NCI-H226 (cell line): ENCODE measurements around the gene CARD16.
"Not testable (repeated sequence)": the region's sequence is repeated elsewhere in the genome, so short reads cannot be mapped to it uniquely, and the experiment has no call there.

Experiments used
- DNase-seq: peaks from one replicate; pipeline ENCODE4 v3.0.0-alpha.2; 2015

The CARD16 gene

GRCh38 chr11:105046898-105047579, 1.9 kb upstream of the CARD16 start:
- peak; percentile 93 for DNase-seq

GRCh38 chr11:105045676-105046296, 651 bp upstream of the CARD16 start:
- no peak for DNase-seq

GRCh38 chr11:105042178-105042577, 3.0 kb downstream of the CARD16 start:
- DNase-seq, result no peak

- no peak for DNase-seq
These were observed 4.4 kb downstream of the CARD16 start for GRCh38 chr11:105040703-105041102.

- DNase-seq, result peak; percentile 69
These were observed 10.1 kb downstream of the CARD16 start, which contains the start of gene CASP1 for GRCh38 chr11:105034813-105035620. Gene CASP1 (minus strand): TSS chr11:105035144. CDS start chr11:105035113, 31 bp downstream.

GRCh38 chr11:105034388-105034787, 10.7 kb downstream of the CARD16 start:
- not testable (repeated sequence) for DNase-seq

GRCh38 chr11:105033781-105034180, 11.4 kb downstream of the CARD16 start:
- DNase-seq, result no peak

- no peak for DNase-seq
These were observed 11.8 kb downstream of the CARD16 start for GRCh38 chr11:105033343-105033742.

GRCh38 chr11:105032495-105032894, 12.6 kb downstream of the CARD16 start:
- no peak for DNase-seq

GRCh38 chr11:105027678-105028077, 17.5 kb downstream of the CARD16 start:
- DNase-seq, result no peak

GRCh38 chr11:105024394-105024793, 20.7 kb downstream of the CARD16 start:
- DNase-seq, result no peak

GRCh38 chr11:105023003-105023402, 22.1 kb downstream of the CARD16 start, which contains the start of gene CASP5:
Gene CASP5 (minus strand): TSS chr11:105023168. CDS start chr11:105023136, 32 bp downstream.
- DNase-seq, result no peak

GRCh38 chr11:105022527-105022926, 22.6 kb downstream of the CARD16 start:
- DNase-seq, result no peak

- DNase-seq, result no peak
These were observed 37.7 kb downstream of the CARD16 start for GRCh38 chr11:105007463-105007862.

GRCh38 chr11:105005451-105005845, 39.7 kb downstream of the CARD16 start:
- no peak for DNase-seq

GRCh38 chr11:105004021-105004420, 41.1 kb downstream of the CARD16 start:
- DNase-seq, result no peak

- no peak for DNase-seq
These were observed 42.0 kb downstream of the CARD16 start for GRCh38 chr11:105003151-105003550.

GRCh38 chr11:105000797-105001196, 44.3 kb downstream of the CARD16 start:
- no peak for DNase-seq

GRCh38 chr11:105000167-105000566, 45.0 kb downstream of the CARD16 start:
- no peak for DNase-seq

GRCh38 chr11:104999721-105000120, 45.4 kb downstream of the CARD16 start:
- no peak for DNase-seq

GRCh38 chr11:104997288-104997687, 47.8 kb downstream of the CARD16 start:
- no peak for DNase-seq

- DNase-seq, result no peak
These were observed 50.1 kb downstream of the CARD16 start for GRCh38 chr11:104995001-104995408.

- no peak for DNase-seq
These were observed 52.4 kb downstream of the CARD16 start for GRCh38 chr11:104992781-104993180.

- DNase-seq, result no peak
These were observed 53.1 kb downstream of the CARD16 start for GRCh38 chr11:104991994-104992393.
